Lower leg skin (tissue), 4 donors: Measurements from ENCODE around the gene SERPINA9. TPM values are rescaled to one million over a fixed set of nuclear protein-coding genes. Genes with fewer than 3 reads are reported as not detected.

Source experiments
- DNase-seq, 2 donors: peaks; one replicate each; pipeline ENCODE4 v3.0.0-alpha.2; 2019; ENCODE audit warnings: low spot score in 2 of 2
- H3K4me3 ChIP-seq: fragments of 200-600 bp; sonication (generic); 2 replicates; pipeline ENCODE4 v1.5.1; 2017; ENCODE audit warnings: mild to moderate bottlenecking, low read depth; ENCODE audit not compliant: poor library complexity, severe bottlenecking
- CTCF ChIP-seq, 3 donors: fragments of 450-650 bp; IDR thresholded peaks; one replicate each; pipeline ENCODE4 v1.5.1; 2016; ENCODE audit warnings: antibody characterized with exemption in 3 of 3, mild to moderate bottlenecking in 3 of 3, moderate library complexity in 2 of 3
- POLR2A ChIP-seq, 2 donors: fragments of 450-650 bp; IDR thresholded peaks; one replicate each; pipeline ENCODE4 v1.6.1; 2016 to 2017; ENCODE audit warnings: antibody characterized with exemption in 2 of 2, mild to moderate bottlenecking in 1 of 2, moderate library complexity in 1 of 2
- WGBS, 2 donors: methylation state at CpG; one replicate each; pipeline ENCODE4 v1.1.5; 2018; 5-methylcytosine and 5-hydroxymethylcytosine counted together
- intact Hi-C: fragments of 100-400 bp; cut with DNase I; formaldehyde crosslinking; loops from one replicate; pipeline ENCODE4 v1.15.0; 2023; ENCODE audit warnings: low total_unique reads
- total RNA-seq, 4 donors: library from RNA; depleted of rRNA; stranded (reverse); fragments of >200 nt; gene quantifications; one replicate each; pipeline ENCODE4 v1.1.0, GENCODE V29; 2016

Gene SERPINA9
- total RNA-seq, 4 donors from 2014 or later = 0.42 to 3.7 (median 1.5) TPM

- peak in 1 of 2 donors; percentile 61 for DNase-seq
- TF ChIP-seq CTCF (IDR thresholded peaks at IDR 0.05) (no peak), POLR2A (IDR thresholded peaks at IDR 0.05) (no peak)
- 56 to 60% methylated on average over 3 of the region's 3 CpGs for WGBS, 2 donors
- no peak within 1 kb of the TSS for H3K4me3 ChIP-seq
- intact Hi-C loops = no loop called here
These were observed 33.4 kb upstream of the SERPINA9 start, which contains the start of gene SERPINA12 for GRCh38 chr14:94509356-94509755. Gene SERPINA12, minus strand, starts transcription at chr14:94509469. Its CDS starts 11,072 bp downstream, at chr14:94498397.

GRCh38 chr14:94505641-94506040, 29.6 kb upstream of the SERPINA9 start:
- DNase-seq = peak in 1 of 2 donors; percentile 54
- no peak for TF ChIP-seq POLR2A (IDR thresholded peaks at IDR 0.05)
- no peak for TF ChIP-seq CTCF (IDR thresholded peaks at IDR 0.05)
- 81 to 84% methylated on average over 8 of the region's 8 CpGs for WGBS, 2 donors
- H3K4me3 ChIP-seq = no peak overlapping the region
- intact Hi-C loops = no loop called here

- WGBS, 2 donors = 95 to 100% methylated on average over 4 of the region's 4 CpGs
- intact Hi-C loops = no loop called here
- DNase-seq = peak in 1 of 2 donors; percentile 76
- TF ChIP-seq CTCF (IDR thresholded peaks at IDR 0.05) (no peak), POLR2A (IDR thresholded peaks at IDR 0.05) (no peak)
- no peak overlapping the region for H3K4me3 ChIP-seq
These were observed 29.2 kb upstream of the SERPINA9 start for GRCh38 chr14:94505206-94505605.

- no peak overlapping the region for H3K4me3 ChIP-seq
- 69 to 81% methylated on average over 15 of the region's 16 CpGs for WGBS, 2 donors
- intact Hi-C loops = no loop called here
- peak in 1 of 2 donors; percentile 67 for DNase-seq
- TF ChIP-seq CTCF (IDR thresholded peaks at IDR 0.05) (no peak), POLR2A (IDR thresholded peaks at IDR 0.05) (no peak)
These were observed 25.9 kb upstream of the SERPINA9 start for GRCh38 chr14:94501588-94502516.

- 81% methylated on average over 3 of the region's 3 CpGs for WGBS, 2 donors
- no peak for DNase-seq
- no peak for TF ChIP-seq CTCF (IDR thresholded peaks at IDR 0.05)
- no peak for TF ChIP-seq POLR2A (IDR thresholded peaks at IDR 0.05)
- intact Hi-C loops = no loop called here
- H3K4me3 ChIP-seq = no peak overlapping the region
These were observed 24.3 kb upstream of the SERPINA9 start for GRCh38 chr14:94500264-94500663.
